AG20443 (cell line): Measurements from ENCODE around the gene TIMM22.

ENCODE experiments used
- DNase-seq: peaks from one replicate; pipeline ENCODE4 v3.0.0; 2012; ENCODE audit warnings: low spot score, mixed read lengths

Gene TIMM22

DNA sequence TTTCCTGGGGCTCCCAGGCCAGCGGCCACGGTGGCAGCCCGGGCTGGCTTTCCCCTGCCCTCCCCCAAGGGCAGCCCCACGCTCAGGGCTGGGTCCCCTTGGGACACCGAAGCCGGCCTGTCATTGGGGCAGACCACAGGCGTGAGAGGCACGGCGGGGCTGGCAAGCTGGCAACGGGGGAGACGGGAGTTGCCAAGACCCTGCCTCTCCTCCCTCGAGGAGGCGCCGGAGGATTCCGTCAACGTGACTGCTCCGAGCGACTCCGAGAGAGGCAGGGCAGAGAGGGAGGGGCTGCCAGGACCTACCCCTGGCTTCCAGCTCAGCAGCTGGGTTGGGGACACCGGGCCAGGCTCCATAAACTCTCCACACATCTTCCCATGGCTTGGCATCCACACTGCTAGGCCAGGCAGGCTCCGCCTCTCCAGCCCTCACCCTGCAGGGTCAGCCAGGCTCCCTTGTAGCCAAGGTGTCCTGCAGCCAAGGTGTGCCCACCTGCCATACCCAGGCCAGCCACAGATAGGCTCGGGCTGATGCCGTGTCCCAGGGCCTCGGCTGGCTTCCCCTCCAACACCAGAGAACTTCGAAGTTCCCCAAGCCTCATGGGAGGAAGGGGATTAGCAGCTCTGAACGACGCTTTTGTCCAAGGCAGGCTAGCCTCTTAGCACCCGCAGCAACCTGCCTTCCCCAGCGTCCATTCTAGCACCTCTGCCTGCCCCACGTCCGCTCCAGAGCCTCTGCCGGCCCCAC is 25.5 kb downstream of the TIMM22 start:
- no peak for DNase-seq

GRCh38 chr17:1024076-1024475 is 27.1 kb downstream of the TIMM22 start:
- no peak for DNase-seq

DNA sequence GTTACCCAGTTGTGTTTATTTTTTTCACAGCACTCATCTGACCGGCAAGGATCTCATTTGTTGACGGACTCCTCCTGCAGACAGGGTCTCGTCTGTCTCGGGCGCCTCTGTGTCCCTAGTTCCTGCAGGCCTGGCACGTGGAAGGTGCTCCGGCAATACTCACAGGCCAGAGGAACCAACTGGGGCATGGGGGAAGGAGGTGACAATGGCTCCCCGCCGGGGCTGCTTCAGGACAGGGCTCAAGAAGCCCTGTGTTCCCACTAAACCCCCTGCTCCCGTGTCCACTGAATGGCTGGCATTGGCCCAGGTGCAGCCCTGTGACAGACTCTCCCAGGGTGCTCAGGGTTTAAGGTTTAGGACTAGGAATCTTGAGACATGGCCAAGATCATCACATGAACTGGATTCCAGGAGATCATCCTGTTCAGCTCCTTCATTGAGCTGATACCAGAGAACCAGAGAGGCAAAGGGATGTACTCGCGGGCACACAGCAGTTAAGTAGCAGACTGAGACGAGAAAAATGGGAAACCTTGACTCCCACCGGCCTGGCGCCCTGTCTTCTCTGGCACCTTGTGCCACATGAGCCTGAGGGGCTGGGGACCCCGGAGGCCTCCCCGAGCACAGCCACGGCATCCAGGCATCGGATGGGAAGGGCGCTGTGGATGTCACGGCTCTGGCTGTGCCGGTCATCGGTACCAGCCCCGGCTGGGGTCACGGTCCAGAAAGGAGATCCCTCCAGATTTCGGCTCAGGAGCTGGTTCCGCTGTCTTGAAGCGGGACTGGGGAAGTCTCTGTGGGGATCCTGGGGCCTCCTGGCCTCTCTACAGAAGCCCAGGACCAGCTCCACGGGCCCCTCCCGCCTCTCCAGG is 29.0 kb downstream of the TIMM22 start:
- DNase-seq = no peak

DNA sequence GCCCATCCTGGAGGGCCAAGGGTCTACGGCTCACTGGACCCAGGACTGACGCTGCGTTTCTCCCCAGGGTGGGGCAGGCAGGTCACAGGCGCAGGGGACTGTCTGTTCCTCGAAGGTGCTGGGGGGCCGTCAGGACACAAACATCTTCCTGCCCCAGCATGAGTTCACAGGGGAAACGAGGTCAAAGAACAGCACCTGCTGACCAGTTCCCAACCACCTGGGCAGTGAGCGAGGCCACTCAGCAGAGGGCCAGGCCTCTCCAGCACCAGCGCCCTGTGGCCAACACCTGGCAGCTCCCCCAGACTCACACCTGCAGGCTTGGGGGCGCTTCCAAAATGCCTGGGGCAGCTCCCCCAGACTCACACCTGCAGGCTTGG is 29.7 kb downstream of the TIMM22 start:
- DNase-seq = no peak

- no peak for DNase-seq
These were observed 30.1 kb downstream of the TIMM22 start for GRCh38 chr17:1027044-1027443.

GRCh38 chr17:1029196-1029921 is 32.4 kb downstream of the TIMM22 start:
- peak; percentile 77 for DNase-seq

- no peak for DNase-seq
These were observed 33.2 kb downstream of the TIMM22 start for GRCh38 chr17:1029922-1030644.

GRCh38 chr17:1030684-1031532 is 34.0 kb downstream of the TIMM22 start:
- DNase-seq = no peak

DNA sequence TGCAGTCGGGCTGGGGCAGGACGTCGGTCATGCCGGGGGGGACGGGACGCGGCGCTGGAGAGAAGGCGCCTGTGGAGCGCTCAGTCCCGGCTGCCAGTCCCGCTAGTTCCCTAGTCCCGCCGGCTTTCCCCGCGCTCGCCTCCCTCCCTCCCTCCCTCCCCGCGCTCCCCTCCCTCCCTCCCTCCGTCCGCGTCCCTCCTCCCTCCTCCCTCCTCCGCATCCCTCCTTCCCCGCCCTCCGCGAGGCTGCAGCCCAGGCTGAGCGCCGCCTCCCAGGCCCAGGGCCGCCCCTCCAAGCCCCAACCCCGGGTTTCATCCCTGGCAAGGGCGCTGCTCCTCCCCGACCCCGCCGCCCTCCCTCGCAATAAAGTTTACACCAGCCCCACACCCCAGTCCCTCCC is 34.8 kb downstream of the TIMM22 start:
- DNase-seq = peak; percentile 72

DNA sequence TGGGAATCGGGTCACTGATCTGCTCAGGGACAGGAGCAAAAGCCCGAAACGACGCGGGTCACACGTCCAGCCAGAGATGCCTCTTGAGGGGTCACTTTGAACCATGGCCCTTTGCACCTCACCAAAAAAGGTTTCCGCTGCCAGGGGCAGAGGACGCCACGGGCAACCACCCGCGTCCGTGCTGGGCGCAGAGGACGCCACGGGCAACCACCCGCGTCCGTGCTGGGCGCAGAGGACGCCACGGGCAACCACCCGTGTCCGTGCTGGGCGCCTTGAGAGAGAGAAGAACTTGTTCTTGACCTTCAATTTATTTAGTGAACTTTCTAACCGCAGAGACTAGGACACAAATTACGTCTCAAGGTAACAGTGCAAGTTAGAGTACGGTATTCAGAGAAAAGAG is 35.5 kb downstream of the TIMM22 start:
- no peak for DNase-seq

DNA sequence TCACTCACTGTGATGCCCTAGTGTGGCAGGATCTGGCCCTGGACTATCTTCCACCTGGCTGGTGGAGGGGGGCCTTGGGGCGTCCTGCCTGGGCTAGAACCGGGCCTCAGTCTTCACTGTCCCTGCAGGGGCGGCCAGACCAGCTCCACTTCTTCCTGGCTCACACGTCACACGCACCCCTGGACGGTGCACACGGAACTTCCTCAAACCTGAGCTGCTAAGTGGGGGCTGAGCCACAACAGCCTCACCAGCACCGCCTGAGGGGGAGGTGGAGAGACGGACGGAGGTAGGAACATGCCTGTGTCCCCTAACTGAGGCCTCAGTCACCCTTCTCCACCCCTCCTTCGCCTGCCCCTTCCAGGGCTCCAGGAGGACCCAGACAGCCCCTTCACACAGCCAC is 36.6 kb downstream of the TIMM22 start:
- no peak for DNase-seq

- no peak for DNase-seq
These were observed 37.8 kb downstream of the TIMM22 start for GRCh38 chr17:1034652-1035210.

DNA sequence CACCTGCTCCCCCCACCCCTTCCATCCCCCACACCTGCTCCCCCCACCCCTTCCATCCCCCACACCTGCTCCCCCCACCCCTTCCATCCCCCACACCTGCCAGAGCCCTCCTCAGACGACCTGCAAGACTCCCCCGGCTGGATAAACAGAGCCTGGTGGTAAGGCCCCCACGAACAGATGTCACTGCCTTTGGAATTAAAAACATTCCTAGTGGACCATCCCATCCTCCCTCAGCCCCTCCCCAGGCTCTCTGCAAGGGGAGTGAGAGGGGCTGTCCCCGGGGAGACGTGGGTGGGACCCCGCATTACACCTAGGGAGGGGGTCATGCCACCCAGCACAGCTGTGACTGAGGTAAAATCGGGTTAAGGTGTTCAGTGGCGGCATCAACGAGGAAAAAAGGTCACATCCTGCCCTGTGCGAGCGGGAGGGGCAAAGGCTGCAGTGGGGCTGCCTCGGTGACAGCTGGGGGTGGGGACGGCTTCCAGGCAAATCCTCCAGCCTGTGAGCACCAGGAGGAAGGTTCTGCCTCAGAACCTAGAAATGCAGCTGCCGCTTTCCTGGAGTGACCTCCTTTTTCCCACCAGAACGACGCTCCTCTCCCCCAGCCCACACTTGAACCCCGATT is 38.7 kb downstream of the TIMM22 start:
- no peak for DNase-seq

- no peak for DNase-seq
These were observed 39.4 kb downstream of the TIMM22 start for GRCh38 chr17:1036171-1036844.

DNA sequence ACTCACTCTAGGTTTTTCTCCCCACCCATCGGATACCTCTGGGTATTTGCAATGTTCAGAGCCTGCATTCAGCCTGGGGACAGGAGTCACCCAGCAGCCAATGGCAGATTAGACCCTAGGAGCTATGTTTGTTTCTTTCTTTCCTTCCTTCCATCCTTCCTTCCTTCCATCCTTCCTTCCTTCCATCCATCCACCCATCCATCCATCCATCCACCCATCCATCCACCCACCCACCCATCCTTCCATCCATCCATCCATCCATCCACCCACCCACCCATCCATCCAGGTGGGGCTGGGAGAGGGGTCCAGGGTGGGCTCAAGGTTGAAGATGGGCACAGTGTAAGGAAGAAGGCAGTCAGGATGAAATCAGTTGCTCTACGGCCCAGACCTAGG is 39.9 kb downstream of the TIMM22 start:
- DNase-seq = no peak

DNA sequence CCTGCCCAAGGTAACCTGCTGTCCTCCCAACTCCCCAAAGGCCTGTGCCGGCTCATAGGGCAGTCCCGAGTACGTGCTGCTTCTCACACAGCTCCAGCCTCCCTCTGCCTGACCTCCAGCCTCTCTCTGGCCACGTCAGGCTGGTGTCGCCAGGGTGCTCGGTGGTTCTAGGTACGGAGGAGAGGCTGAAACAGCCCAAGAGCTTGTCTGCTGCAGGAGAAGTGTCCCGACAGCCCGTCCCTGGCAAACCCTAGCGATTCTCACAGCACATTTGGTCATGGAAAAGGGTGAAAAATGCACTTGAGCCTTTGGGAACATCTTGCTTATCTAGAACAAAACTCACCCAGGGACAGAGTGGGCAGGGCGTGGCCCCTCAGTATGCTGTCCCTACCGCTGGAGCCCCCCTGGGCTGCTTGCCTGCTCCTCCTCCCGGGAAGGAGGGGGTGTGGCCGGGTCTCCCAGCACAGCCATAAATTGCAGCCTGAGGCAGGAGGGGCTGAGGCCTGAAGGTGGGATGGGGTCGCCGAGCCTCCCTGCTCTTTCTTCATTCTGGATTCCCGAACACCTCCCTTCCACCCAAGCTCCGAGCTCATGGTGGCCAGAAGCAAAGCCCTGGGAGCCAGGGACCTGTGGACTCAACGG is 40.4 kb downstream of the TIMM22 start:
- DNase-seq = no peak

DNA sequence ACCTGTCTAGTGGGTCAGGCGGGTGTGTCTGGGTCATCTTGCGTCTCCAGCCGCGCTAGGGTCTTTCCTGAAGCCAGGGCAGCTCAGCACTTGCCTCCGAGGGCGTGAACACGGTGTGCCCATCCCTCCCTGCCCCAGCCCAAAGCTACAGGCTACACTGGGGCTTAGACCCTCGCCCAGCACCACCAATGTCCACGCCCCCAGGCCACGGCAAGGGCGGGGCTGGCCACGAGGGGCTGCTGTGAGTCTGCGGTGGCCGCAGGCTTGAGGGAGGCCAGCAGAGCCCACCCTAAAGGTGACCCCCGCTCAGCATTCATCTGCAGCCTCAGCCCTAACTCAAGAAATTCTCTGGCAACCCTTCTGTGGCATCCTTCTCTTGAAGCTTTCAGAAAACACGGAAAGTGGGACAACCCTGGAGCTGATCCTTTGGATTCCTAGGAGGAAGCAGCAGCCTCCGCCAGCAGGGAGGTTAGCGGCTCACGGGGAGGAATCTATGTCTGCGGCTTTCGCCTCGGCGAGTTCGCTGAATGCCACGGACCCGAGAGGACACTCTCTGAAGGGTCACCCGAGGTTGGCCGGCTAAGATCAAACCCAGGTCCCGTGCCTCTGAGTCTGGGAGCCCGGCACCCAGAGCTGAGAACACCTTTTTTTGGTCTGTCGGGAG is 41.7 kb downstream of the TIMM22 start:
- no peak for DNase-seq

DNA sequence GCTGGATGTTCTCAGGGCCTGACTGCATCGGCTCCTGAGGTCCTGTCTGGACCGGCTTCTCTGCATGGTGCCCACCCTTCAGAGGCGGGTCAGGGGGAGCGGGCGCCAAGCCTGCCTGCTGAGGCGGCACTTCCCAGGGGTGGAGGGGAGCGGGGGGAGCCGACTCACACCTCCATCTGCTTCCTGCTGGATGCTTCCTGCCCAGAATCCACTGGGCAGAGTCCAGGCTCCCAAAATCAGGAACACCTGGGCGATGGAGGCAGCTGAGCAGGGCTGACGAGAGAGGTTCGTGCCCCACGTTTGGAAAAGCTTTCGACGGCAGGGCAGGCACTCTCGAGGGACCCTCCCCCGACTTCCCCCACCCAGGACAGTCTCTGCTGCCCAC is 42.2 kb downstream of the TIMM22 start:
- DNase-seq = no peak
